GM19455 (cell line): Measurements from ENCODE around the gene ZNF883.
"Not testable (repeated sequence)": the region's sequence is repeated elsewhere in the genome, so short reads cannot be mapped to it uniquely, and the experiment has no call there.

ENCODE experiments used
- ATAC-seq: cut with Tn5 transposase; IDR thresholded peaks from one replicate; pipeline ENCODE4 v1.9.1; 2021; ENCODE audit not compliant: unreplicated experiment

ZNF883 gene

DNA sequence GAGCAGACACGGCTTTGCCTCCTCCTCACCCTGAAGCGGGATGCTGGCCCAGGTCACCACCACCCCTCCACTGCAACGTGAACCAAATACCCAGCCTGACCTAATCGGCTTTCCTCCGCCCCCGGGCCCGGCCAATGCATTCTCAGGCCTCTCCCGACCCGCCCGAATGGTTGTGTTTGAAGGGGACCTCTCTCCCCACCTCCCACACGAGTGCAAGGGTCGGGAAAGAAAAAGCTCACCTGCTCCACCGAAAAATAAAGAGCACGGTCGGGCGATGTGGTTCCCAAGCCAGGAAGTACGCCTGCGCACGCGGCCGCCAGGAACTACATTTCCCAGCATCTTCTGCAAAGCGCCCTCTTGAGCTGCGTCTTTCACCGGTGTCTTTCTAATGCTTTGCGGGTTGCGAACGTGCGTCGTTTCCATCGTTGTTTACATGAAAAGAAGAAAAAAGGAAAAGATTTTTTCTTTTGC lies at the start of gene ZNF883:
Gene ZNF883 (minus strand): TSS at position 282 of the 471 bp plus-strand sequence.
- ATAC-seq = no peak

DNA sequence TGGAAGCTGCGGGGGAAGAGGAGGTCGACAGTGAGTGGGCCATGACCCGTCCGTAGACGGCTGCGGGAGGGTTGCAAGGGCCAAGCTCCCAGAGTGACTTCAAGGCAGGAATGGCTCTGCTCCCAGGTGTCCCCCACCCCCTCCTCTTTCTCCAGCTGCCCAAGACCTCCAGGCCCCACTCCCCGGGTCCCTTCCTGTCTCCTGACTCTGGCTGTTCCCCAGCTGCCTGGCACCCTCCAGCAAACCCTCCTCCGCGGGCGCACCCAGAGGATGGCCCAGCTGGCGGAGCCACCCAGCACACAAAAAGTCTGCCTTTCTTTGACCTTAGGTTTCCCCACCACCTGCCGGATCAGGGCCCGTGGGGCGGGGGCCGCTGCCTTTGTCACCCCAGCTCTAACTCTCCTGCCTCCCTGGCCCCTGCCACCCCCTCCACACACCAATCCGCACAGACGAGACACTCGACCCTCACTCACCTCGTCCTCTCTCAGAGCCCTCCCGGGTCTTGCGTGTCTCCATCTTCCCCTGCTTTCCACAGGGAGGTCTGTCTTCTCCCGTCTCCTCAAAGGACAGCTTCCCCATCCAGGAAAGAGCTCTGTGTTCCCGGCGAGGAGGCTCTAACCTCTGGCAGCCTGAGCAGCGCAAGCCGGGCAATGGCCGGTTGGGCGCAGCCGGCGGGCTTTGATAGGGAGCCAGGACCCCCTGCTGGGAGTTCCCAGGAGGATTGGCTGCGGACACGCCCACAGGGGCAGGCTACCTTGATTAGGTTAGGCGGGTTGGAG lies 49.3 kb upstream of the ZNF883 start:
- ATAC-seq = not testable (repeated sequence)

DNA sequence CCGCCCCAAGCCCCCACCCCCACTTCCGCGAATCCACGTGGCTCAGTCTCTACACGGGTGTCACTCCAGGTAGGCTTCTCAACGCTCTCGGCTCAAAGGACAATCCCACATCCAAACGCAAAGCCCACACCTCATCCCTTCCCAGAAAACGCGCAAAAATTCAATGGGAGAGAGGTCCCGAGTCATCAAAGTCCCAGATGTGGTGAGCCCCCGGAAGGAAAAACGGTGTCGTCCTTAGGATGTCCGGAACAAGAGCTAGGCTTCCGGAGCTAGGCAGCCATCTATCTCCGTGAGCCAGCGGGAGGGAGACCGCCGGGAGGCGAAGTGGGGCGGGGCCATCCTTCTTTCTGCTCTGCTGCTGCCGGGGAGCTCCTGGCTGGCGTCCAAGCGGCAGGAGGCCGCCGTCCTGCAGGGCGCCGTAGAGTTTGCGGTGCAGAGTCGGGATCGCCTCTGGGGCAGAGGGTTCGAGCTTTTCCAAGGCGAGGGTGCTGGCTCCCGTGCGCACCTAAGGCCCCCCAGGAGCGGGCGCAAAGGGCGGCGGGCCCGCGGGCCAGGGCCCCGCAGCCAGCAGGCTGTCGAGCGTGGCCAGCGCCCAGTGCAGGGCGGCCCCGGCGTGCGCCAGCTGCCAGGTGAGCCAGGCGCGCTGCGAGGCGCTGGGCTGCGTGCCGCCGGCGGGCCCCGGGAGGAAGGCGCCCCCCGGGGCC lies 47.7 kb upstream of the ZNF883 start:
- ATAC-seq = not testable (repeated sequence)

DNA sequence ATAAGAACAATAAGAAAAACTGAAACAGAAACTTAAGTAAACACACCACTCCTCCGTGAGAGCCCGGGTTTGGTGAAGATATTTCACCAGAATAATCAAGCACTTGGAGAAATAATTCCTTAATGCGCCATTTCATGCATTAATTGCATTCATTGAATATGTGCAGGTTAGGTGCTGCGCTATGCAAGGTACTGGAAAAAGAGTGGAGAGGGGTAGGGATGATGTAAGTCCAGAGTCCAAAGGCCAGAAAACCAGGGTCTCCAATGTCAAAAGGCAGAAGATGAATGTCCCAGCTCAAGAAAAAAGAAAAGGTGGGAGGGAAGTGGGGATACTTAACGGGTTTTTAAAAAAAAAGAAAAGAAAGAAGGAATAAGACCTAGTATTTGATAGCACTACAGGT lies 45.2 kb upstream of the ZNF883 start:
- ATAC-seq = peak; percentile 17

DNA sequence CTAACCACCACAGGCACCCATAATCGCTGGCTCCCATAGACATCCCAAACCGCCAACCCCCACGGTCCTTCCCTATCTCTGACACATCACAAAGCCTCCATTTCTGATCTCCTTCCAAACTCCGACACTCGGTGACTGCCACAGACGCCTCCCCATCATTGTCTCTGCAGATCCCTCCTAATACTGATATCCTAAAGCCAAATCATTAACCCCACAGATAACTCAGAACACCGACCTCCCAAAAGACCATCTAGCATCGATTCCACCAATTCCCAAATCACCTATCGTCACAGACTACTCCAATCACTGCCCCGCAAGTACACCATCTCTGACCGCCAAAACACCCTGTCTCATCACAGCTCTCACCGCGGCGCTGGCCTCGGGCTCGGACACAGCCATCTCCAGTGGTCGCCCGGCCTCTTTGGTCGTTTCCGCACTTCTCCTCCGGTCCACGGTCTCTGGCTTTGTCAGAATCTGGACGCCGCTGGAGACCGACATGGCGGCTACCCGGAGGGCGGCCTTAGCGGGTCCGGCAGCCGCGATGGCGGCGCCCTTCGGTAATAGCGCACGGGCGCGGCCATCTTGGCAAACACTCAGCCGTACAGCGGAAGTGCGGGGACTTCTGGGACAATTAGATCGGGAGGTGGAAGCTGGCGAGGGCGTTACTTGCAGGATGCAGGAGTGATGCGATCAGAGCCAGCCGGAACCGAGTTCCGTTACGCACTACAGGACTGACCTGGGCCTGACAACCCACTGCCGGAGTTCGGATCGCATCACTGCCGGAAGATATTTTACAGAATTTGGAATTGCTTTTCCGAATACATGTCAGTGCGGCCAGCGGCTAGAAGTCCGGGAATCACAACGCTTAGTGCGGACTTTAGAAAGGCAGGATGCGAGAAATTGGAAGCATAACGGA lies 44.5 kb upstream of the ZNF883 start, which contains the start of gene ZFP37:
Gene ZFP37 (minus strand): TSS at position 534 of the 916 bp plus-strand sequence. CDS start 36 bp downstream, at position 498.
- peak; percentile 97 for ATAC-seq

DNA sequence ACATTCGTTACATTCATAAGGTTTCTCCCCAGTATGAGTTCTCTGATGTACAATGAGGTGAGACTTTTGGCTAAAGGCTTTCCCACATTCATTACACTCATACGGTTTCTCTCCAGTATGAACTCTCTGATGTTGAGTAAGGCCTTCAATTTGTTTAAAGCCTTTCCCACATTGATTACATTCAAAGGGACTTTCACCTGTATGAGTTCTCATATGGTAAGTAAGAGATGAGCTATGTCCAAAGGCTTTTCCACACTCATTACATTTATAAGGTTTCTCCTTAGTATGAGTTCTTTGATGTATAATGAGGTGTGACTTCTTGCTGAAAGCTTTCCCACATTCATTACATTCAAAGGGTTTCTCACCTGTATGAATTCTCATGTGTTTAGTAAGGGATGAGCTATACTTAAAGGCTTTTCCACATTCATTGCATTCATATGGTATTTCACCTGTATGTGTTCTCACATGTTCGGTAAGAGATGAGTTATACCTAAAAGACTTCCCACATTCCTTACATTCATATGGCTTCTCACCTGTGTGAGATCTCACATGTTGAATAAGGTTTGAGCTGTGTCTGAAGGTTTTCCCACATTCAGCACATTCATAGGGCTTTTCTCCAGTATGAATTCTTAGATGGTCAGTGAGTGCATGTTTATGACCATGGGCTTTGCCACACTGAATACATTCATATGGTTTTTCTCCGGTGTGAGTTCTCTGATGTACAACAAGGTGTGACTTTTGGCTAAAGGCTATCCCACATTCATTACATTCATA lies 31.1 kb upstream of the ZNF883 start:
- ATAC-seq = no peak

DNA sequence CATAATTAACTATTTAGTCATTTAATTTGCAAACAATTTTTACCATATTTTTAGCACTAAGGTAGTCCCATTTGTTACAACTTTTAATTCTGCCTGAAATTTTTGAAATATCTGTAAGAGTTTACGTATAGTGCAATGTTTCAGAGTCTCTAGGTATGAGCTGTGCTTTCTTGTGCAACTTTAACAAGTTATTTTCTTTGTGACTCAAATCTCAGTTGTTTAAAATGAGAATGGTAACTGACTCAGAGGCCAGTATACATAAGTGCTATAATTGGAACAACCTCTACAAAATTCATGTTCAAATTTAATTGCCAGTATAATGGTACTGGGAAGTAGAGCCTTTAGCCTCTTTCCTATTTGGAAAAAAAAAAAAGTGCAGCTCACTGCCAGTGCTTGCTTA lies 14.2 kb upstream of the ZNF883 start:
- no peak for ATAC-seq

DNA sequence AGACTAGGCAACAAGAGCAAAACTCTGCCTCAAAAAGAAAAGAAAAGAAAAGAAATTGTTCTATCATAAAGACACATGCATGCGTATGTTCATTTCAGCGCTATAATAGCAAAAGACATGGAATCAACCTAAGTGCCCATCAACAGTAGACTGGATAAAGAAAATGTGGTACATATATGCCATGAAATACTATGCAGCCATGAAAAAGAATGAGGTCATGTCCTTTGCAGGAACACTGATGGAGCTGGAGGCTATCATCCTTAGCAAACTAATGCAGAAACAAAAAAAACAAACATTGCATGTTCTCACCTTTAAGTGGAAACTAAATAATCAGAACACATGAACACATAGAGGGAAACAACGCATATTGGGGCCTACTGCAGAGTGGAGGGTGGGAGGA lies 6.3 kb upstream of the ZNF883 start:
- ATAC-seq = no peak

DNA sequence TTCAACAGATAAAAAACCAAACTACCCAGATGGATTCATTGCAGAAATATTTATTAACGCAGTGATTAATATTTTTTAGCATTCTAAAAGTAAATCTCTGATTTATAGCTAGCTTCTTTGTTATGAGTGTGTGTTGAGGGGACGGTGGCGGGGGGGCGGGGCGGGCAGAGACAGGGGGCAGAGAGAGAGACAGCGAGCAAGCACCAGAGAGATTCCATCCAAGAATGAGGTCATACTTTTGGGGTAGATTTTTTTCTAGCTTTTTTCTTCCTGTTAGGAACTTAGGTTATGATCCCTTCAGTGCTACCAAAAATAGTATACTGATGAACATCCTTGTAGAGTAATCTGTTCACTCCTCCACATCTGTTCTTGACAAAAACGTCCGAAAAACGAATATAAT lies 500 bp upstream of the ZNF883 start:
- ATAC-seq = no peak

DNA sequence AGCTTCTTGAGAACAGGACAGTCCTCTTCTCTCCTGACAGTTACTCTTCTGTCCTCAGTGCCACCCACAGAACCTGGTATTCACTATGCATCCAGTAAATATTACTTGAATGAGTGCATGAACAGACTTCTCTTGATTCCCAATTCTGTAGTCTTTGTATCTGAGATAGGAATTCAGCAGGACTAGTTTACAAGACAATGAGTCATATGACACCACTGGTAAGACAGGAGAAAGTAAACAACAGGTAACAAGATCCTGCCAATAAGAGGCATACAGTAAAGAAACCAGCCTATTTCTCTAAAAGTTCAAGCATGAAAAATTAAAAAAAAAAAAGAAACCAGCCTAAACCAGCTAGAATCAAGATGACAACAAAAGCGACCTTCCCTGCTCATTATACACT lies 6.2 kb downstream of the ZNF883 start:
- no peak for ATAC-seq

DNA sequence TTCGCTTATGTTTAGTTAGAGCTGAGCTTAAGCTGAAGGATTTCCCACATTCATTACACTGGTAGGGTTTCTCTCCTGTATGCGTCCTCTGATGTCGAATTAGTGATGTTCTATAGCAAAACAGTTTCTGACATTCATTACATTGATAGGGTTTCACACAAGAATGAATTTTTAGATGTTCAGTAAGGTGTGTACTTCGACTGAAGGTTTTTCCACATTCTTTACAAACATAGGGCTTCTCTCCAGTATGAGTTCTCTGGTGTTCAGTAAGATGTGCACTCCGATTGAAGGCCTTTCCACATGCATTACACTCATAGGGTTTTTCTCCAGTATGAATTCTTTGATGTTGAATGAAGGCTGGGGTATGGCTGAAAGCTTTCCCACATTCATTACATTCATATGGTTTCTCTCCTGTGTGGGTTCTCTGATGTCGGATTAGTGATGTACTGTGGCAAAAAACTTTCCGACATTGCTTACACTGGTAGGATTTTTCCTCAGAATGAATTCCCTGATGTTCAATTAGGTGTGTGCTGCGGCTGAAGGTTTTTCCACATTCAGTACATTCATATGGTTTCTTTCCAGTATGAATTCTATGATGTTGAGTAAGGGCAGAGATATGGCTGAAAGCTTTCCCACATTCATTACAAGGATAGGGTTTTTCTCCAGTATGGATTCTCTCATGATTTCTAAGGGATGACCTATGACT lies 14.6 kb downstream of the ZNF883 start:
- ATAC-seq = no peak

DNA sequence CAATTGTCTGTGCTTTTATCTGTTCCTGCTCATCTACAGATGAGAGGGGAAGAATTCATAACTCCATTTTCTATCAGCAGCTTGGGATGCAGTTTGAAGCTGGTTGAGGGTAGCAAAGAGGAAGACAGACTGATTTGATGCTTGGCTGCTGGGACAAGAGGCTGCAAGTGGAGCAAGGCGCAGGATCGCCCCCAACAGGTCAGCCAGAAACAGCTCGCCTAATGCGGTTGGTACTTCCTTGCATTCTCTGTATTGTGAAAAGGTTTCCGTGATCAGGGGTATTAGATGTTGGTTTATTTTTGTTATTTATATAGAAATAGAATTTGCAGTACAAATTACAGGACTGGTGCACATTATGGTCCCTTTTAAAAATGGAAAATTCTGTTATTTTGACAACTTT lies 40.6 kb downstream of the ZNF883 start:
- ATAC-seq = no peak

DNA sequence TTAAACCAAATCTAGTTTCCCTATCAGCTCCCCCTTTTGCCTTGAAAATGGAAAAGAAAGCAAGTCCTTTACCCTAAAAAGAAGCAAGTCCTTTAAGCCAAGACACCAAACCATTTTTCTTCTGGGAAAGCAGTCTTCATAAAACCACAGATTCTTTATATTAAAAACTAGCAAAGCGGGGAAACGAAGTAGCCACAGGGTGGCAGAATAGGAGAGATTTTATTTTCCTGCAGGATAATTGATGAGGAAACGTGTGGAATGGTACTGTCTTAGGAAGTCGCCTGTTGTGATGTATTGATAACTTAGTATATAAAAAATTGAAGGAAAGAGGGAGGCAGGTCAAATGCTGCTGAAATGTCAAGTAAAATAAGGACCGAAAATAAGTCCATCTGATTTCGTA lies 41.1 kb downstream of the ZNF883 start:
- ATAC-seq = no peak

DNA sequence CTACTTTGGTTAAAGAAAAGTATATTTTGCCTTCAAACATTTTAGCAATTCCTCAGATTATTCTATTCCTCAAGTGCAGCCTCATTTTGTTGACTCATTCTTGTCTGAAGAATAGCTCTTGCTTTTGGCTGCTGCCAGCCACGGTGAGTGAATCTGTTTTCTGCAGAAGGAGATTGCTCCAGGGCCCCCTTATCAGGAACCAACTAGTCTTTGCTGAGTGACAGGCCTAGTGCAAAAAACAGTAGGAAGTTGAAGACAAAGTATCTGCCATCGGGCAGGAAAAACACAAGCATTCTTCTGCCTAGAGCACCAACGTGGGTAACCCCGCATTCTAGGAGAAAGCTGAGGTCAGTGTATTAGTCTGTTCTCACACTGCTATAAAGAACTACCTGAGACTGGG lies 42.3 kb downstream of the ZNF883 start:
- ATAC-seq = no peak

DNA sequence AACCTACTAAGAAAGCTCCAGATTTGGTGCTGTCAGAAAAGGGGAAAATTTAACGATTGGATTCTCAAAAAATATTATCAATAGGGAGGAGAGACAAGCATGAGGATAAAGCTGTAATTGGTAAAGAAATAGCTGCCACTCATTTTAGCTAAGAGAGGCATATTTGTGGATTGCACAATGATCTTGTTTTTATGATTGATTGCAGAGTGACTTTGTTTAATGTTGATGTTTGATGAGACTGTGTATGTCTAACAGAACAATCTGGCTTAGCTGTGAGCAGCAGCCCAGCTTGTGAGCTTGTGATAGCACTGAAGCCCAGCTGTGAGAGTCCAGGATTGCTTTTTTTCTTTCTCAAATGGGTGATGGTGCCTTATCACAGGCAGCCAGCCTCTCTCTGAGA lies 56.4 kb downstream of the ZNF883 start:
- no peak for ATAC-seq

DNA sequence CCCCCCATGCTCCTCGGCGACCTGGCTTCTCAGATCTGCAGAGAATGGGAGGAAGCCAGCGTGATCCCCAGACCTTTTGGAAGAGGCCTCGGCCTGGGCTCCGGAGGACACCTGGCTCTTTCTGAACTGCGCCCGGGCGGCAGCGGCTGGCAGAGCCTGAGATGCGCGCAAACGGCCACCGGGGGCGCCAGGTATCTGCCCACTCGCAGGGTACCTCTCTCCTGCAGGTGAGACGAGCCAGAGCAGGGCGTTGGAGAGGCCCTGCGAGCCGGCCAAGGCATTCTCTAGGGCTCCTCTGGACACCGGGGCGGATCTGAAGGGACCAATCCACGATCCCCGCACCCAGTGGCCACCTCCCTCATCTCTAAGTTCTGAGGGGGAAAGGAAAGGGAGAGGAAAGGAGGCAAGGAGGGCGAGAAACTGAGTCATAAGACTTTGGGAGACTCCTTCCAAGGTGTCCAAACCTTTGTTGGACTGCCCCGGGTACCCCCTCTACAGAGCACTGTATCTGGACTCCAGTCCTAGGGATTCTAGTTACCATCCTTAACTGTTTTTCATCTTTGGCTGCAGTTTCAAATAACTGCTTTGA lies 66.3 kb downstream of the ZNF883 start:
- ATAC-seq = no peak

DNA sequence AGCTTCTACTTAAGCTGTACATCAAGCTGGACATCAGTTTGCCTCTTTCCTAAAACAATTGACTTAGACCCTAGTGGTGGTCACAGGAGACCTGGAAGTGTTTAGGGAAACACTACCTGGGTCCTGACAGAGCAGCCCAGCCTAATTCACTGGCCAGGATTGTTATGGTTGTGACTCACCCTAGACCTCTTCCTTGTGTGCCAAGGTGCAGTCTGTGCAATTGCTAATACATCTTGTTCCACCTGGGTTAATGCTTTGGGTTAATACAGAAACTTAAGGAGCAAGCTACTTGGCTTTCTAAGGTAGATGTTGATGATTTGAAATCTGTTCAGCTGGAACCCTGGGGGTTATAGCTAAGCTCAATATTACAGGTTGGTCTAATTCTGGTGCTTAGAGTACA lies 72.6 kb downstream of the ZNF883 start:
- ATAC-seq = no peak

DNA sequence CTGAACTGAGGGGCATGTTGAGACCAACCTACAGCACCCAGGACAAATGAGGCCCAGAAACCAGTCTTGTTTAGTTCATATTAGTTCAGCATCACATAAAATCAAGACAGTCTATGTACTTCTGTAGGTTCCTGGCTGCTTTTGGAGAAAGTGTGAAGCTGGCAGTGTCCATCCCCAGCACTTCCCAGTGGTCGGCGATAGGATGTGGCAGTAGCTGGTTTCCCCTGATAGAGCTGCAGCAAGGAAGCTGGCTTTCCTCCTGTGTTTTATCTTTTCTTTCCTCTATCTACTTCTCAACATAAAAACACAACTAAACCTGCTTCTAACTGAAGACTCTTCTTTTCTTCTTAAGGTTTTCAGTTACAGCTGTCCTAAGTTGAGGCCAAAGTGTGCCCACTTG lies 78.3 kb downstream of the ZNF883 start:
- no peak for ATAC-seq

DNA sequence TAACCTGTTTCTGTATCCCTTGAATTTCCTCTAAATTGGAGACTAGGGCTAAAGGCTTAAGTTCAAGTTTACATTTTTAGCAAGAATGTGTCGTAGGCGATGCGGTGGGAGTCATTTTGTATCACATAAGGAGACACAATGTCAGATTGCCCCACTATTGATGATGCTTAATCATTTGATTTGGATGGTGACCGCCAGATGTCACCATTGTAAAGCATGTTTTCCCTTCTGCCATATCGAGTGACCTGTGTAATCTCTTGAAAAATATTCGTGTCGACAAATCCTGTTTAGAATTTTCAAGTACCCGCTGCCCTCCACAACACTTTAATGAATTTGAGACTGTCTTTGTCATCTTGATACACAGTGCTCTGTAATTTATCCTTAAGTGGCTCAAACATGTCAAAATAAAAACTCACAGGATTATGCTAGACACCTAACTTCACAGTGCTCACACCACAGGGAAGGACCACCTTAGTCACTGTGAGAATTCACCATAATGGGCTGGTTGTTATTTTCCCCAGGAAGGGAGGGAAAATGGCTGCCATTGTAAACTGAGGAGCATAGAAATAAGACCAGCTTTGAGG lies 86.8 kb downstream of the ZNF883 start:
- ATAC-seq = no peak
